B cell (primary cell): ENCODE data around the gene PXK. TPM values are rescaled to one million over a fixed set of nuclear protein-coding genes. Genes with fewer than 3 reads are reported as not detected.

Experiments used
- ATAC-seq: fragments of 200-7000 bp; cut with Tn5 transposase; one replicate; pipeline ENCODE4 v1.10.0; 2021; ENCODE audit warnings: low read depth, mild to moderate bottlenecking, moderate number of reproducible peaks, moderate library complexity
- CTCF ChIA-PET: fragments of 350-600 bp; sonication (Branson Sonifier 250); formaldehyde crosslinking; loops from one replicate; lab custom pipeline; 2021; ENCODE audit warnings: antibody characterized with exemption, inconsistent platforms; lab: Charles Lee
- POLR2A ChIA-PET: fragments of 350-600 bp; sonication (Branson Sonifier 250); formaldehyde crosslinking; loops from one replicate; lab custom pipeline; 2021; ENCODE audit warnings: antibody characterized with exemption; lab: Charles Lee
- DNase-seq: peaks from one replicate; pipeline ENCODE4 v3.0.0; 2013
- H2AFZ ChIP-seq: 2 replicates; pipeline ENCODE4 v1.6.1; 2012; ENCODE audit warnings: mild to moderate bottlenecking, low read depth, low read length; ENCODE audit not compliant: insufficient read depth, poor library complexity, severe bottlenecking
- H3K27ac ChIP-seq, 2 donors: 1 replicate in 1 of 2; 2 replicates in 1 of 2; pipeline ENCODE4 v1.5.1; 2012 to 2013; ENCODE audit warnings: low read length in 2 of 2, mild to moderate bottlenecking in 2 of 2, moderate library complexity in 1 of 2
- H3K27me3 ChIP-seq, 4 experiments: fragments of 200-600 bp in 1 of 4; sonication (generic) in 1 of 4; replicated peaks in 1 of 4; 1 replicate in 2 of 4; 2 replicates in 2 of 4; pipeline versions ENCODE4 v1.6.1 to v1.7.0; 2013 to 2016; ENCODE audit warnings: low read length in 3 of 4, mild to moderate bottlenecking in 2 of 4, mixed read lengths in 1 of 4, moderate library complexity in 1 of 4; ENCODE audit not compliant: insufficient read depth in 4 of 4, control insufficient read depth in 3 of 4; ENCODE audit errors: control extremely low read depth in 1 of 4
- H3K36me3 ChIP-seq, 2 experiments: replicated peaks in 1 of 2; 1 replicate in 1 of 2; 2 replicates in 1 of 2; pipeline versions ENCODE4 v1.6.1 to v1.7.1; 2013; ENCODE audit warnings: low read length in 1 of 2; ENCODE audit not compliant: insufficient read depth in 2 of 2, control insufficient read depth in 1 of 2; ENCODE audit errors: control extremely low read depth in 1 of 2, extremely low read depth in 1 of 2
- H3K4me1 ChIP-seq, 2 donors: fragments of 200-600 bp in 1 of 2; sonication (generic) in 1 of 2; 1 replicate in 1 of 2; 2 replicates in 1 of 2; pipeline versions ENCODE4 v1.5.1 to v1.6.1; 2013 to 2017; ENCODE audit warnings: low read length in 2 of 2; ENCODE audit not compliant: control insufficient read depth in 2 of 2, insufficient read depth in 2 of 2
- H3K4me2 ChIP-seq: replicated peaks from 2 replicates; pipeline ENCODE3; 2012; ENCODE audit warnings: mild to moderate bottlenecking, low read depth, low read length; ENCODE audit not compliant: poor library complexity, severe bottlenecking
- H3K4me3 ChIP-seq, 5 experiments: fragments of 200-600 bp in 1 of 5; sonication (generic) in 1 of 5; 1 replicate in 3 of 5; 2 replicates in 2 of 5; pipeline versions ENCODE4 v1.5.1 to v1.7.0; 2011 to 2016; ENCODE audit warnings: low read length in 4 of 5, mild to moderate bottlenecking in 4 of 5, low read depth in 2 of 5, control low read depth in 1 of 5, moderate library complexity in 1 of 5; ENCODE audit not compliant: insufficient read depth in 1 of 5; ENCODE audit errors: control extremely low read depth in 1 of 5, extremely low read depth in 1 of 5
- H3K79me2 ChIP-seq: fragments of 200-600 bp; sonication (generic); one replicate; pipeline ENCODE4 v1.6.0; 2016; ENCODE audit warnings: low read length; ENCODE audit not compliant: control insufficient read depth, insufficient read depth
- H3K9ac ChIP-seq: fragments of 200-600 bp; sonication (generic); 2 replicates; pipeline ENCODE4 v1.6.1; 2017; ENCODE audit warnings: mild to moderate bottlenecking, low read length, moderate library complexity
- H3K9me3 ChIP-seq, 3 donors: one replicate each; pipeline versions ENCODE4 v1.6.1 to v1.7.1; 2013; ENCODE audit warnings: low read length in 2 of 3; ENCODE audit not compliant: control insufficient read depth in 2 of 3, insufficient read depth in 1 of 3; ENCODE audit errors: control extremely low read depth in 1 of 3
- H4K20me1 ChIP-seq: 2 replicates; pipeline ENCODE4 v1.6.0; 2012; ENCODE audit warnings: mild to moderate bottlenecking, low read length; ENCODE audit not compliant: insufficient read depth, control insufficient read depth, poor library complexity, severe bottlenecking
- H3K27ac Mint-ChIP-seq: one replicate; pipeline ENCODE4 v1.8.0; 2021; ENCODE audit warnings: mixed read lengths
- H3K27me3 Mint-ChIP-seq: one replicate; pipeline ENCODE4 v1.8.0; 2021; ENCODE audit warnings: mixed read lengths
- H3K4me1 Mint-ChIP-seq: one replicate; pipeline ENCODE4 v1.8.0; 2021; ENCODE audit warnings: mixed read lengths
- H3K4me3 Mint-ChIP-seq: one replicate; pipeline ENCODE4 v1.8.0; 2021; ENCODE audit warnings: mixed read lengths
- H3K9me3 Mint-ChIP-seq: one replicate; pipeline ENCODE4 v1.8.0; 2022; ENCODE audit warnings: mixed read lengths; ENCODE audit not compliant: insufficient read depth
- CTCF ChIP-seq: fragments of 200-600 bp; IDR thresholded peaks from one replicate; pipeline ENCODE4 v1.8.0; 2022; ENCODE audit warnings: antibody characterized with exemption, mild to moderate bottlenecking
- EZH2 ChIP-seq: IDR thresholded peaks from 2 replicates; pipeline ENCODE4 v1.6.1; 2012; ENCODE audit warnings: borderline replicate concordance, low read depth, mild to moderate bottlenecking, moderate library complexity, low read length; ENCODE audit not compliant: insufficient read depth, poor library complexity, severe bottlenecking
- WGBS: methylation state at CpG from one replicate; pipeline ENCODE4 v1.1.5; 2013; ENCODE audit warnings: missing lambda C conversion rate; ENCODE audit not compliant: insufficient coverage; 5-methylcytosine and 5-hydroxymethylcytosine counted together
- intact Hi-C: fragments of 100-400 bp; cut with micrococcal nuclease; formaldehyde crosslinking; loops from one replicate; pipeline ENCODE4 v1.10.0; 2022
- polyA plus RNA-seq: library from polyadenylated mRNA; depleted of rRNA; stranded (reverse); fragments of >200 nt; gene quantifications from 2 replicates; pipeline ENCODE4 v1.2.3, GENCODE V29; 2012
- total RNA-seq, 2 donors: library from RNA; stranded (reverse); fragments of 120-200 nt in 1 of 2; gene quantifications; 1 replicate in 1 of 2; 2 replicates in 1 of 2; pipeline versions ENCODE4 v1.2.3 to v1.2.4, GENCODE V29; 2013 to 2022

Gene PXK
- total and polyA plus RNA-seq, 2 donors (not counting 1 experiment from before 2014, with no cell fraction given): 46.8 to 104 TPM

- Mint-ChIP-seq H3K27ac (peak overlapping the region; percentile 100), H3K9me3 (no peaks in the 10 kb centered on the region), H3K27me3 (no peaks in the 10 kb centered on the region), H3K4me3 (peak overlapping the region; percentile 99), H3K4me1 (peaks cover 87% of the 10 kb centered on the region)
- DNase-seq (peak; percentile 81), ATAC-seq (peak; percentile 33)
- peaks cover 0 to 7% of the 10 kb centered on the region in 2 experiments for H3K36me3 ChIP-seq
- CTCF ChIA-PET: interaction anchor here (0.7 to 15.0 kb wide), 12 partner anchors 8 to 137 kb away, joined by 3 to 349 read pairs (median 4); partner anchors contain the start of gene PXK
- H3K9ac ChIP-seq: peak overlapping the region; percentile 79
- POLR2A ChIA-PET: interaction anchor here (9.1 kb wide), 1 partner anchor 17 kb away, joined by 182 read pairs; the partner anchor contains the start of gene PXK
- intact Hi-C loops: loop anchor here (2.0 kb wide), 1 partner anchor 79 kb away; the partner anchor contains the start of gene PDHB
- H3K79me2 ChIP-seq: peaks cover 82% of the 10 kb centered on the region
- H3K27ac ChIP-seq: peak overlapping the region; percentile 94 to 97
- H4K20me1 ChIP-seq: peaks cover 9% of the 10 kb centered on the region
- peak overlapping the region; percentile 80 for H3K4me2 ChIP-seq
- no peak for TF ChIP-seq CTCF
- no peak for TF ChIP-seq EZH2
- H2AFZ ChIP-seq: peak overlapping the region; percentile 68
- H3K4me3 ChIP-seq: peak overlapping the region; percentile 63 to 81 (median 74)
- H3K27me3 ChIP-seq: no peaks in the 10 kb centered on the region
- WGBS: 64% methylated on average over 2 of the region's 8 CpGs
- peaks cover 0 to 8% (median 0%) of the 10 kb centered on the region in 3 donors for H3K9me3 ChIP-seq
- peaks cover 95 to 97% of the 10 kb centered on the region in 2 donors for H3K4me1 ChIP-seq
Measured at GRCh38 chr3:58353722-58354553, 21.2 kb downstream of the PXK start.
